C4-2B (cell line): ENCODE results near the gene SASS6.

ENCODE experiments used
- ZFX ChIP-seq: fragments of 450-650 bp; IDR thresholded peaks from 2 replicates; pipeline ENCODE4 v1.6.1; 2017
- TF ChIP-seq, protein P1 (sequence below): fragments of 450-650 bp; conservative IDR thresholded peaks from 2 replicates; pipeline ENCODE4 v1.5.1; 2017; ENCODE audit warnings: mild to moderate bottlenecking

GRCh38 chr1:100089082-100089481 lies 43.6 kb downstream of the SASS6 start:
- TF ChIP-seq, protein P1, sequence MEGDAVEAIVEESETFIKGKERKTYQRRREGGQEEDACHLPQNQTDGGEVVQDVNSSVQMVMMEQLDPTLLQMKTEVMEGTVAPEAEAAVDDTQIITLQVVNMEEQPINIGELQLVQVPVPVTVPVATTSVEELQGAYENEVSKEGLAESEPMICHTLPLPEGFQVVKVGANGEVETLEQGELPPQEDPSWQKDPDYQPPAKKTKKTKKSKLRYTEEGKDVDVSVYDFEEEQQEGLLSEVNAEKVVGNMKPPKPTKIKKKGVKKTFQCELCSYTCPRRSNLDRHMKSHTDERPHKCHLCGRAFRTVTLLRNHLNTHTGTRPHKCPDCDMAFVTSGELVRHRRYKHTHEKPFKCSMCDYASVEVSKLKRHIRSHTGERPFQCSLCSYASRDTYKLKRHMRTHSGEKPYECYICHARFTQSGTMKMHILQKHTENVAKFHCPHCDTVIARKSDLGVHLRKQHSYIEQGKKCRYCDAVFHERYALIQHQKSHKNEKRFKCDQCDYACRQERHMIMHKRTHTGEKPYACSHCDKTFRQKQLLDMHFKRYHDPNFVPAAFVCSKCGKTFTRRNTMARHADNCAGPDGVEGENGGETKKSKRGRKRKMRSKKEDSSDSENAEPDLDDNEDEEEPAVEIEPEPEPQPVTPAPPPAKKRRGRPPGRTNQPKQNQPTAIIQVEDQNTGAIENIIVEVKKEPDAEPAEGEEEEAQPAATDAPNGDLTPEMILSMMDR = no peak
- no peak for TF ChIP-seq ZFX
